Common myeloid progenitor, CD34-positive (primary cell): ENCODE measurements around the gene URB2. TPM values are rescaled to one million over a fixed set of nuclear protein-coding genes. Genes with fewer than 3 reads are reported as not detected.
A peak's percentile ranks its signal among the peaks of the same experiment; 100 is the strongest.

ENCODE experiments used
- CTCF ChIA-PET: fragments of 350-600 bp; sonication (Branson Sonifier 250); formaldehyde crosslinking; loops from one replicate; lab custom pipeline; 2021; ENCODE audit warnings: antibody characterized with exemption; lab: Charles Lee
- POLR2A ChIA-PET: fragments of 350-600 bp; sonication (Branson Sonifier 250); formaldehyde crosslinking; loops from one replicate; lab custom pipeline; 2021; ENCODE audit warnings: antibody characterized with exemption; lab: Charles Lee
- DNase-seq, 3 donors: peaks; one replicate each; pipeline versions ENCODE4 v3.0.0 to v3.0.0-alpha.2; 2013
- H3K27ac ChIP-seq, 2 experiments: 1 replicate in 1 of 2; 2 replicates in 1 of 2; pipeline ENCODE4 v1.7.0; 2013; ENCODE audit warnings: inconsistent platforms in 2 of 2, low read length in 2 of 2, mild to moderate bottlenecking in 2 of 2, low read depth in 1 of 2, moderate library complexity in 1 of 2; ENCODE audit not compliant: severe bottlenecking in 2 of 2, insufficient read depth in 1 of 2, poor library complexity in 1 of 2
- H3K27me3 ChIP-seq, 5 experiments: replicated peaks in 2 of 5; 1 replicate in 3 of 5; 2 replicates in 2 of 5; pipeline versions ENCODE4 v1.6.1 to v1.7.0; 2013; ENCODE audit warnings: low read length in 4 of 5, mild to moderate bottlenecking in 2 of 5, moderate library complexity in 2 of 5, inconsistent platforms in 1 of 5; ENCODE audit not compliant: insufficient read depth in 5 of 5, control insufficient read depth in 4 of 5
- H3K36me3 ChIP-seq, 4 experiments: 1 replicate in 2 of 4; 2 replicates in 2 of 4; pipeline versions ENCODE4 v1.6.1 to v1.7.0; 2013; ENCODE audit warnings: low read length in 3 of 4, control low read depth in 1 of 4, mild to moderate bottlenecking in 1 of 4; ENCODE audit not compliant: control insufficient read depth in 4 of 4, insufficient read depth in 4 of 4
- H3K4me1 ChIP-seq, 4 experiments: 1 replicate in 3 of 4; 2 replicates in 1 of 4; pipeline versions ENCODE4 v1.6.1 to v1.7.1; 2013; ENCODE audit warnings: low read length in 3 of 4, mild to moderate bottlenecking in 3 of 4, control low read depth in 1 of 4, inconsistent platforms in 1 of 4, moderate library complexity in 1 of 4; ENCODE audit not compliant: control insufficient read depth in 4 of 4, insufficient read depth in 4 of 4; ENCODE audit errors: control extremely low read depth in 1 of 4
- H3K4me3 ChIP-seq, 7 experiments: 1 replicate in 4 of 7; 2 replicates in 3 of 7; pipeline versions ENCODE4 v1.5.1 to v1.7.0; 2013; ENCODE audit warnings: mild to moderate bottlenecking in 7 of 7, low read length in 6 of 7, moderate library complexity in 6 of 7, inconsistent platforms in 2 of 7, low read depth in 2 of 7, control low read depth in 1 of 7; ENCODE audit not compliant: insufficient read depth in 4 of 7, control insufficient read depth in 1 of 7; ENCODE audit errors: extremely low read depth in 1 of 7
- H3K9me3 ChIP-seq, 5 experiments: 1 replicate in 4 of 5; 2 replicates in 1 of 5; pipeline versions ENCODE4 v1.6.1 to v1.7.1; 2013; ENCODE audit warnings: low read length in 4 of 5, mild to moderate bottlenecking in 2 of 5, inconsistent platforms in 1 of 5, low read depth in 1 of 5, moderate library complexity in 1 of 5; ENCODE audit not compliant: control insufficient read depth in 4 of 5, insufficient read depth in 2 of 5; ENCODE audit errors: control extremely low read depth in 1 of 5
- WGBS: methylation state at CpG from one replicate; pipeline ENCODE4 v1.1.5; 2013; ENCODE audit not compliant: insufficient coverage; 5-methylcytosine and 5-hydroxymethylcytosine counted together
- polyA plus RNA-seq: library from polyadenylated mRNA; unstranded; fragments of 120-200 nt; gene quantifications from one replicate; pipeline ENCODE4 v1.2.1, GENCODE V29; 2013

The URB2 gene
- 6.0 TPM for polyA plus RNA-seq

GRCh38 chr1:229625915-229626831 is at the start of gene URB2, which contains the start of gene TAF5L:
TSS of gene URB2 (plus strand) at chr1:229626247. CDS start at chr1:229627634, 1,387 bp downstream.
TSS of gene TAF5L (minus strand) at chr1:229626122. CDS start at chr1:229614482, 11,640 bp downstream.
- 0% methylated on average over 61 of the region's 97 CpGs for WGBS
- Histone ChIP-seq H3K27ac (peak within 1 kb of the TSS; percentile 20 to 81), H3K36me3 (peaks cover 2 to 22% (median 6%) of the 10 kb centered on the region in 4 experiments), H3K9me3 (no peaks in the 10 kb centered on the region), H3K4me3 (peak within 1 kb of the TSS; percentile 78 to 98 (median 87)), H3K27me3 (no peaks in the 10 kb centered on the region), H3K4me1 (peaks cover 11 to 38% (median 20%) of the 10 kb centered on the region in 4 experiments)
- ChIA-PET POLR2A (interaction anchor here (1.5 to 1.9 kb wide), 2 partner anchors 10 to 67 kb away, joined by 3 to 4 read pairs; partner anchors contain the start of gene ABCB10), CTCF (interaction anchor here (0.6 kb wide), 1 partner anchor 67 kb away, joined by 3 read pairs; the partner anchor contains the start of gene ABCB10)
- DNase-seq: peak; percentile 89 to 95 (median 94)

- ChIA-PET POLR2A (no interaction called here), CTCF (interaction anchor here (0.9 to 1.9 kb wide), 4 partner anchors 10 to 238 kb away, joined by 4 to 6 read pairs (median 4); partner anchors contain the start of gene ABCB10)
- Histone ChIP-seq H3K4me3 (peak overlapping the region in 4 of 7 experiments; percentile 54 to 74 (median 64)), H3K27me3 (no peaks in the 10 kb centered on the region), H3K4me1 (peaks cover 0 to 12% (median 7%) of the 10 kb centered on the region in 4 experiments), H3K9me3 (no peaks in the 10 kb centered on the region), H3K27ac (no peak overlapping the region), H3K36me3 (no peaks in the 10 kb centered on the region)
- 85% methylated on average over 9 of the region's 14 CpGs for WGBS
- DNase-seq: peak in 1 of 3 donors; percentile 57
These were observed 47.6 kb upstream of the URB2 start for GRCh38 chr1:229578168-229579058.

- Histone ChIP-seq H3K27me3 (no peaks in the 10 kb centered on the region), H3K27ac (no peak overlapping the region), H3K36me3 (no peaks in the 10 kb centered on the region), H3K9me3 (no peaks in the 10 kb centered on the region), H3K4me3 (peak overlapping the region in 4 of 7 experiments; percentile 54 to 74 (median 64)), H3K4me1 (peaks cover 0 to 12% (median 7%) of the 10 kb centered on the region in 4 experiments)
- peak; percentile 39 to 68 (median 64) for DNase-seq
- ChIA-PET CTCF (interaction anchor here (0.9 to 1.9 kb wide), 4 partner anchors 9 to 238 kb away, joined by 4 to 6 read pairs (median 4); partner anchors contain the start of gene ABCB10), POLR2A (no interaction called here)
- WGBS: 55% methylated on average over 6 of the region's 9 CpGs
These were observed 46.9 kb upstream of the URB2 start for GRCh38 chr1:229579059-229579673.

- no peaks in the 10 kb centered on the region for H3K36me3 ChIP-seq
- ChIA-PET CTCF (no interaction called here), POLR2A (no interaction called here)
- no peak overlapping the region for H3K27ac ChIP-seq
- peaks cover 0 to 12% (median 7%) of the 10 kb centered on the region in 4 experiments for H3K4me1 ChIP-seq
- H3K27me3 ChIP-seq: no peaks in the 10 kb centered on the region
- H3K9me3 ChIP-seq: no peaks in the 10 kb centered on the region
- H3K4me3 ChIP-seq: no peak overlapping the region
- no peak for DNase-seq
- 100% methylated on average over 1 of the region's 3 CpGs for WGBS
These were observed 44.6 kb upstream of the URB2 start for GRCh38 chr1:229581485-229581884.

GRCh38 chr1:229582011-229582694 is 43.9 kb upstream of the URB2 start:
- CTCF ChIA-PET: no interaction called here
- POLR2A ChIA-PET: no interaction called here
- WGBS: 85% methylated on average over 9 of the region's 11 CpGs
- Histone ChIP-seq H3K9me3 (no peaks in the 10 kb centered on the region), H3K4me3 (no peak overlapping the region), H3K27ac (no peak overlapping the region), H3K27me3 (no peaks in the 10 kb centered on the region), H3K36me3 (no peaks in the 10 kb centered on the region), H3K4me1 (peaks cover 0 to 12% (median 7%) of the 10 kb centered on the region in 4 experiments)
- DNase-seq: no peak

GRCh38 chr1:229582715-229583114 is 43.3 kb upstream of the URB2 start:
- Histone ChIP-seq H3K27me3 (no peaks in the 10 kb centered on the region), H3K4me1 (peaks cover 0 to 12% (median 7%) of the 10 kb centered on the region in 4 experiments), H3K9me3 (no peaks in the 10 kb centered on the region), H3K27ac (no peak overlapping the region), H3K36me3 (no peaks in the 10 kb centered on the region), H3K4me3 (no peak overlapping the region)
- 92% methylated on average over 2 of the region's 4 CpGs for WGBS
- CTCF ChIA-PET: no interaction called here
- DNase-seq: no peak
- POLR2A ChIA-PET: no interaction called here
